Neural cell (in vitro differentiated cells): ENCODE results near the gene IGSF1. TPM values are rescaled to one million over a fixed set of nuclear protein-coding genes. Genes with fewer than 3 reads are reported as not detected.

Experiments used
- H2AFZ ChIP-seq: fragments of 200-600, 300-800 bp; sonication (generic), shearing (Covaris generic); 2 replicates; pipeline ENCODE4 v1.6.0; 2014; ENCODE audit warnings: low read depth, mild to moderate bottlenecking, antibody characterized with exemption, low read length, moderate library complexity
- H3F3A ChIP-seq: fragments of 200-600 bp; shearing (Covaris generic); 2 replicates; pipeline ENCODE4 v1.6.1; 2016; ENCODE audit warnings: mild to moderate bottlenecking, moderate library complexity, mixed read lengths, antibody characterized with exemption, low read length; ENCODE audit not compliant: insufficient read depth, poor library complexity, severe bottlenecking
- H3K27ac ChIP-seq: fragments of 200-600, 300-800 bp; sonication (generic), shearing (Covaris generic); 2 replicates; pipeline ENCODE4 v1.5.1; 2014; ENCODE audit warnings: mild to moderate bottlenecking, low read length, moderate library complexity
- H3K27me3 ChIP-seq: fragments of 300-800, 200-600 bp; sonication (generic), shearing (Covaris generic); 2 replicates; pipeline ENCODE4 v1.6.0; 2014; ENCODE audit warnings: mild to moderate bottlenecking, low read depth, low read length, moderate library complexity; ENCODE audit not compliant: insufficient read depth
- H3K36me3 ChIP-seq: fragments of 300-800, 200-600 bp; sonication (generic), shearing (Covaris generic); 2 replicates; pipeline ENCODE4 v1.5.1; 2014; ENCODE audit warnings: mild to moderate bottlenecking, antibody characterized with exemption, low read length, moderate library complexity; ENCODE audit not compliant: insufficient read depth
- H3K4me2 ChIP-seq: fragments of 300-800, 200-600 bp; sonication (generic), shearing (Covaris generic); 2 replicates; pipeline ENCODE4 v1.6.0; 2014; ENCODE audit warnings: mild to moderate bottlenecking, low read length
- H3K4me3 ChIP-seq: fragments of 300-800, 200-600 bp; sonication (generic), shearing (Covaris generic); 2 replicates; pipeline ENCODE4 v1.5.1; 2014; ENCODE audit warnings: mild to moderate bottlenecking, low read length, moderate library complexity
- H3K79me2 ChIP-seq: fragments of 200-600 bp; shearing (Covaris generic); replicated peaks from 2 replicates; pipeline ENCODE4 v1.6.0; 2014; ENCODE audit warnings: mild to moderate bottlenecking, low read length, moderate library complexity; ENCODE audit not compliant: insufficient read depth
- H3K9ac ChIP-seq: fragments of 300-800, 200-600 bp; sonication (generic), shearing (Covaris generic); 2 replicates; pipeline ENCODE4 v1.6.1; 2016; ENCODE audit warnings: mild to moderate bottlenecking, low read length, mixed read lengths
- H3K9me2 ChIP-seq: fragments of 200-600 bp; shearing (Covaris generic); 2 replicates; pipeline ENCODE4 v1.6.1; 2016; ENCODE audit warnings: mild to moderate bottlenecking, low read length, mixed read lengths; ENCODE audit not compliant: insufficient read depth
- H3K9me3 ChIP-seq: fragments of 200-600, 300-800 bp; sonication (generic), shearing (Covaris generic); 2 replicates; pipeline ENCODE4 v1.6.1; 2016; ENCODE audit warnings: mild to moderate bottlenecking, mixed run types, low read length, moderate library complexity, mixed read lengths
- H4K20me1 ChIP-seq: fragments of 200-600 bp; shearing (Covaris generic); 2 replicates; pipeline ENCODE4 v1.6.1; 2016; ENCODE audit warnings: mild to moderate bottlenecking, mixed run types; ENCODE audit not compliant: insufficient read depth
- EP300 ChIP-seq: fragments of 450-650 bp; conservative IDR thresholded peaks from 2 replicates; pipeline ENCODE4 v1.6.1; 2014; ENCODE audit warnings: antibody characterized with exemption, mild to moderate bottlenecking, moderate library complexity; ENCODE audit not compliant: poor library complexity, severe bottlenecking
- EZH2 ChIP-seq: fragments of 200-600, 300-800 bp; shearing (Covaris generic), sonication (generic); IDR thresholded peaks from 2 replicates; pipeline ENCODE4 v1.6.1; 2014; ENCODE audit warnings: antibody characterized with exemption, low read length, borderline replicate concordance, mild to moderate bottlenecking; ENCODE audit not compliant: insufficient read depth, poor library complexity, severe bottlenecking
- MXI1 ChIP-seq: fragments of 450-650 bp; conservative IDR thresholded peaks from 2 replicates; pipeline ENCODE4 v1.6.1; 2014; ENCODE audit warnings: antibody characterized with exemption, mild to moderate bottlenecking; ENCODE audit not compliant: poor library complexity, severe bottlenecking
- POLR2AphosphoS5 ChIP-seq: IDR thresholded peaks from 2 replicates; pipeline ENCODE4 v1.6.1; 2012
- RAD21 ChIP-seq: fragments of 450-650 bp; conservative IDR thresholded peaks from 2 replicates; pipeline ENCODE4 v1.6.1; 2014; ENCODE audit warnings: antibody characterized with exemption, mild to moderate bottlenecking, moderate library complexity
- SMC3 ChIP-seq: fragments of 450-650 bp; conservative IDR thresholded peaks from 2 replicates; pipeline ENCODE4 v1.6.1; 2014; ENCODE audit warnings: antibody characterized with exemption, mild to moderate bottlenecking, moderate library complexity; ENCODE audit not compliant: poor library complexity
- TAF1 ChIP-seq: IDR thresholded peaks from 2 replicates; pipeline ENCODE4 v1.6.1; 2012; ENCODE audit warnings: low read depth
- polyA plus RNA-seq: library from polyadenylated mRNA; depleted of rRNA; stranded (reverse); fragments of >200 nt; gene quantifications from 2 replicates; pipeline ENCODE4 v1.2.3, GENCODE V29; 2014
- TF ChIP-seq, protein P1 (sequence below): IDR thresholded peaks from 2 replicates; pipeline ENCODE4 v1.6.1; 2012; ENCODE audit warnings: borderline replicate concordance
- TF ChIP-seq, protein P2 (sequence below): fragments of 450-650 bp; IDR thresholded peaks from 2 replicates; pipeline ENCODE4 v1.5.1; 2014; ENCODE audit warnings: antibody characterized with exemption, mild to moderate bottlenecking, moderate library complexity; ENCODE audit not compliant: poor library complexity, severe bottlenecking

IGSF1 gene
- polyA plus RNA-seq, 1 donor from 2014 or later, result 2.6 TPM

DNA sequence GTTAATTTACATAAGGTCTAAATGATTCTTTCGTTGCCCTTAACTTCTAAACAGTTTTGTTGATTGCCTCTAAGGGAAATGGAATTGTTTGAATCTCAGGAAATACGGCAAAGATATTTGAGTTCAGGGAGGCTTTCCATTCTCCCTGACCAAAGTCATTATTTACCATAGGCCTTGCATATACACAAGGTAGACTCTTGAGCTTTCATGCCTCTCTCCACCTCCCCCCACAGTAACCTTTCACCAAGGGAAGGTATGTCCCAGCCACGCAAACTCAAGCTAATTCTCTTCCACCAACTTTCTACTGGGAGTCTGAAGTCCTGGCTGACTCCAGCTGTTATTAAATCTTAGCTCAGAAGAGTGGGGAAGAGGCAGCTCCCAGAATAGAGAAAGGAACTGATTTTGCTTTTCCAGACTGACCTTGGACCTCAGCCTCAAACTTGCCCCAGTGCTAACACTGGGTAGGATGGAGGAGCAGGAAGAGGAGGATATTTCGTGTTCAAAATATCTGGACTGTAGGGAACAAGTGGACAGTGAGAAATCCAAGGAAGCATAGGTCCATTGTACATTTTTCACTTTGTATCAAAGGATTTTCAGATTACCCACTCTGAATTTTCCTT, 1.4 kb downstream of the IGSF1 start:
- Histone ChIP-seq H3K9me3 (no peaks in the 10 kb centered on the region), H4K20me1 (no peaks in the 10 kb centered on the region), H3K9ac (no peak overlapping the region), H3K27me3 (no peaks in the 10 kb centered on the region), H3K4me3 (no peak overlapping the region), H3K4me2 (no peak overlapping the region), H3K27ac (no peak overlapping the region), H3K36me3 (no peaks in the 10 kb centered on the region), H3K79me2 (no peaks in the 10 kb centered on the region), H2AFZ (no peak overlapping the region), H3F3A (no peaks in the 10 kb centered on the region), H3K9me2 (no peaks in the 10 kb centered on the region)
- TF ChIP-seq SMC3 (no peak), EP300 (no peak), RAD21 (no peak), POLR2AphosphoS5 (no peak), TAF1 (no peak), MXI1 (no peak), EZH2 (no peak)
- TF ChIP-seq, protein P1, sequence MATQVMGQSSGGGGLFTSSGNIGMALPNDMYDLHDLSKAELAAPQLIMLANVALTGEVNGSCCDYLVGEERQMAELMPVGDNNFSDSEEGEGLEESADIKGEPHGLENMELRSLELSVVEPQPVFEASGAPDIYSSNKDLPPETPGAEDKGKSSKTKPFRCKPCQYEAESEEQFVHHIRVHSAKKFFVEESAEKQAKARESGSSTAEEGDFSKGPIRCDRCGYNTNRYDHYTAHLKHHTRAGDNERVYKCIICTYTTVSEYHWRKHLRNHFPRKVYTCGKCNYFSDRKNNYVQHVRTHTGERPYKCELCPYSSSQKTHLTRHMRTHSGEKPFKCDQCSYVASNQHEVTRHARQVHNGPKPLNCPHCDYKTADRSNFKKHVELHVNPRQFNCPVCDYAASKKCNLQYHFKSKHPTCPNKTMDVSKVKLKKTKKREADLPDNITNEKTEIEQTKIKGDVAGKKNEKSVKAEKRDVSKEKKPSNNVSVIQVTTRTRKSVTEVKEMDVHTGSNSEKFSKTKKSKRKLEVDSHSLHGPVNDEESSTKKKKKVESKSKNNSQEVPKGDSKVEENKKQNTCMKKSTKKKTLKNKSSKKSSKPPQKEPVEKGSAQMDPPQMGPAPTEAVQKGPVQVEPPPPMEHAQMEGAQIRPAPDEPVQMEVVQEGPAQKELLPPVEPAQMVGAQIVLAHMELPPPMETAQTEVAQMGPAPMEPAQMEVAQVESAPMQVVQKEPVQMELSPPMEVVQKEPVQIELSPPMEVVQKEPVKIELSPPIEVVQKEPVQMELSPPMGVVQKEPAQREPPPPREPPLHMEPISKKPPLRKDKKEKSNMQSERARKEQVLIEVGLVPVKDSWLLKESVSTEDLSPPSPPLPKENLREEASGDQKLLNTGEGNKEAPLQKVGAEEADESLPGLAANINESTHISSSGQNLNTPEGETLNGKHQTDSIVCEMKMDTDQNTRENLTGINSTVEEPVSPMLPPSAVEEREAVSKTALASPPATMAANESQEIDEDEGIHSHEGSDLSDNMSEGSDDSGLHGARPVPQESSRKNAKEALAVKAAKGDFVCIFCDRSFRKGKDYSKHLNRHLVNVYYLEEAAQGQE, result no peak
- TF ChIP-seq, protein P2, sequence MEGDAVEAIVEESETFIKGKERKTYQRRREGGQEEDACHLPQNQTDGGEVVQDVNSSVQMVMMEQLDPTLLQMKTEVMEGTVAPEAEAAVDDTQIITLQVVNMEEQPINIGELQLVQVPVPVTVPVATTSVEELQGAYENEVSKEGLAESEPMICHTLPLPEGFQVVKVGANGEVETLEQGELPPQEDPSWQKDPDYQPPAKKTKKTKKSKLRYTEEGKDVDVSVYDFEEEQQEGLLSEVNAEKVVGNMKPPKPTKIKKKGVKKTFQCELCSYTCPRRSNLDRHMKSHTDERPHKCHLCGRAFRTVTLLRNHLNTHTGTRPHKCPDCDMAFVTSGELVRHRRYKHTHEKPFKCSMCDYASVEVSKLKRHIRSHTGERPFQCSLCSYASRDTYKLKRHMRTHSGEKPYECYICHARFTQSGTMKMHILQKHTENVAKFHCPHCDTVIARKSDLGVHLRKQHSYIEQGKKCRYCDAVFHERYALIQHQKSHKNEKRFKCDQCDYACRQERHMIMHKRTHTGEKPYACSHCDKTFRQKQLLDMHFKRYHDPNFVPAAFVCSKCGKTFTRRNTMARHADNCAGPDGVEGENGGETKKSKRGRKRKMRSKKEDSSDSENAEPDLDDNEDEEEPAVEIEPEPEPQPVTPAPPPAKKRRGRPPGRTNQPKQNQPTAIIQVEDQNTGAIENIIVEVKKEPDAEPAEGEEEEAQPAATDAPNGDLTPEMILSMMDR, result no peak

DNA sequence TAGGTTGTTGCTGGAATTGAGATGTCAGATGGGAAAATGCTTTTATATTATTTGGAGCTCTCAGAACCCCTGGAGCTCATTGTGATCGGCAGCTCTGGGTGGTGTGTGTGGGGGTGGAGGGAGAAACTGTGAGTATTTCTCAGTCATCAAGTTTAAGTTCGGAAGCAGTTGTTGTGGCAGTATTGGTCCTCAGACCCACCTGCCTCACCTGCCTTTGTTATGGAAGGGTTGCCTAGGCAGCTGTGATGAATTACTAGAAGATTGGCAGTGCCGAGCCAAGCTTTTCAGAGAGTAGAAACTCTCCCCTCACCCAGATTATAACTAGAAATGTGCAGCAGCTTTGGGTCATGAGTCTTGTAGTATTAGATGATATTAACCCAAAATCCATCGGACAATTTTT, 9.5 kb downstream of the IGSF1 start:
- Histone ChIP-seq H3K27ac (no peak overlapping the region), H4K20me1 (no peaks in the 10 kb centered on the region), H3K9me3 (no peaks in the 10 kb centered on the region), H3K79me2 (no peaks in the 10 kb centered on the region), H3K9ac (no peak overlapping the region), H3F3A (no peaks in the 10 kb centered on the region), H3K4me3 (no peak overlapping the region), H3K36me3 (no peaks in the 10 kb centered on the region), H3K4me2 (no peak overlapping the region), H3K9me2 (no peaks in the 10 kb centered on the region), H3K27me3 (no peaks in the 10 kb centered on the region), H2AFZ (no peak overlapping the region)
- TF ChIP-seq TAF1, result no peak
- TF ChIP-seq, protein P1, result no peak
- no peak for TF ChIP-seq RAD21
- no peak for TF ChIP-seq EP300
- TF ChIP-seq, protein P2, result no peak
- TF ChIP-seq POLR2AphosphoS5, result no peak
- no peak for TF ChIP-seq SMC3
- TF ChIP-seq MXI1, result no peak
- no peak for TF ChIP-seq EZH2
